CD1c-positive myeloid dendritic cell (primary cell): ENCODE results near the gene TSHZ3.

Experiments
- DNase-seq: peaks from one replicate; pipeline ENCODE4 v3.0.0-alpha.2; 2016; ENCODE audit errors: extremely low spot score

The TSHZ3 gene

GRCh38 chr19:31286491-31286890, 62.7 kb downstream of the TSHZ3 start:
- no peak for DNase-seq

GRCh38 chr19:31285744-31286143, 63.5 kb downstream of the TSHZ3 start:
- DNase-seq, result no peak

- no peak for DNase-seq
Observed at GRCh38 chr19:31284621-31285020, 64.6 kb downstream of the TSHZ3 start.

DNA sequence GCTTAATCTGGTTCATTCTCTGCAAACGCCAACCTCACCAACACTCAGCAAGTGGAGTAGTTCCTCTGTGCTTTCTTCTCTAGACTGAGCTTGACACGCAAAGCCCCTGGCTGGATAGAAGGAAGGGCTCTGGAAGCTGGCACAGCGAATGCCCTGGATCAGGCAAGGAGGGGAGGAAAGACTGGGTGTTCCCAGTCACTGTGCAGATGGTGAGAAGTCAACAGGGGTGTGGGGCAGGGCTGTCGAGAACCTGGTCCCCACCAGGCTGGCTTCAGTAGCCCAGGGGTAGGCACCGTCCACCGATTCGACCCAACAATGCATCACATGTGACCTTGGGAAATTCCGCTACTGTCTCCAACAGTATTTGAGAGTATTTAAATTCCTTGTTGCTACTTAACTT, 65.5 kb downstream of the TSHZ3 start:
- no peak for DNase-seq

DNA sequence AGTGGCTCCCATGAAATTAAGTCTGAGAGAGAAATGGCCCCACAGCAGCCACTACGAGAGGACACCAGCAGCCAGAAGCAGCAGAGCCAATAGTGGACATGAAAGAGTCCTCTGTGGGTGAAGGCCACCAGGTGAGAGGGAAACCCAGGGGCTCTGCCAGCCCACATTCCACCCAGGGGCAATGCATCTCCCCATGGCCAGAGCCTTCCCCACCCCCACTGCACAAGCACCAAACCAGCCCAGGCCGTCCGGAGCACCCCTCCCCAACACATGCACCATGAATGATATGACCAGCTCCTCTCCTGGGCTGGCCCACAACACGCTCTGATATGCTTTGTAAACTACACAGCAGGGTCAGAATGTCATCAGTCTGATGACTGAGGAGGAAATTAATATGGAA, 66.9 kb downstream of the TSHZ3 start:
- no peak for DNase-seq

DNA sequence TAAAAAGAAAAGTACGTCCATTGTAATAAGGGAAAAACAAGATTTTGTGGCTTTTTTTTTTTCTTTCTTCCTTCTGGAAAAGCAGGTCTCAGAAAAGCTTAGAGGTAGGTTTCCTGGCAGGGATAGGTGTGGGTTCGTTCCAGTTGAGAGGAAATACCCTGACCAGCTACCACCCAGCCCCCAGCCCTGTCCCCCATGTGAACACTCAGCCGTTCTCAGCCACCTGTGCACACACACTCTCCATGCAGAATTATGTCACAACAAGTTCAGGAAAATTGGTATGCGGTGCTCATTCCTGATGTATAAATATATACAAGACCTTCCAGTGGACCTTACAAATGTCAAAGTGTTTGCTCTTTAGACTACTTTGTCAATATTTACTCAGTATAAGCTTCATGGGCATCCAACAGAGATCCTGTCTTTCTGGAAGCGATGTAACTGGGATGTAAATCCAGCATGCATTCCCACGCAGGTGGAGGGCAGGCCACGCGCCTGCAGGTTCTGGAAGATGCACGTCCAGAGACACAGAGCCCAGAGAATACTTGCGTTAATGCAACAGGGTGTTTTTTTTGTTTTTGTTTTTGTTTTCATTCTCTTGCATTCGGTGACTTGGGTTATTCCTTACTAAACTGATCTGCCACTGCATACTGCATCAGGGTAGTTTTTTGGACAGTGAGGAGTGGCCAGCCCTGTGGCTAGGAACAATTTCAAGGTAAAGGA, 68.8 kb downstream of the TSHZ3 start:
- no peak for DNase-seq

GRCh38 chr19:31279436-31279765, 69.8 kb downstream of the TSHZ3 start:
- DNase-seq, result no peak

DNA sequence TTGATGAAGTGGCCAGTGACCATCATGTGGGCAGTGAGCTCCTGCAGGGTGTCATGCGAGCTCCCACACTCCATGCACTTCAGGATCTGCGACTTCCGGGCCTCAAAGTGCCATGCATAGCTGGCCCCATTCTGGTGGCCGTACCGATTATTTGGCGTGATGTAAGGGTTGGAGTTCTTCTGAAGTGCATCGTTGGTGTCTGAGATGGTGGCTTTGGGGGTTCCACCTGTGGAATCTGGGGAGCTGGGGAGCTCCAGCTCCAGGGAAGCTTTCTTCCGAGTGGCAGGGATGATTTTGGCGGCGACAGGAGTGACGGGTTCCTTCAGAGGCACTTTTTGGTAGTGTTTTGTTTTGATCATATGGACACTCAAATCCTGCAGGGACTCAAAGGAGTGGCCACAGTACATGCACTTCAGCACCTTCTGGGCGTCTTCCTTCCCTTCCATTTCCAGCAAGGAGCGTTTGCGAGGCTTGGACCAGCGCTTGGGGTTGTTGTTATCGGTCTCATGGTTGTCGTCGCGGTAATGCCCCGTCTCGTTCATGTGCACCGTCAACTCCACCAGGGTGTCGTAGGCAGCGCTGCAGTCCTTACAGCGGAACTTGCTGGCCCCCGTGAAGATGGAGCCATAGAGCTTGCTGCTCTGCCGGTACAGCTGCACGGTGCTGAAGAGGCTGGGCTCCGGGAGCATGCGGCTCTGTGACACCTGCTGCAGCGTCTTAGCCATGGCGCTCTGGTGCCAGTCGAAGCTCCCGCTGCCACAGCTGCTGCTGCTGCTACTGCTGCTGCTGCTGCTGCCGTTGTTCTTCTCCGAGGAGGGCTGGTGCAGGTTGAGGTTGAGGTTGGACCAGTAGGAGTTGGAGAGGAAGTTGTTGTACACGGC, 70.4 kb downstream of the TSHZ3 start:
- no peak for DNase-seq

DNA sequence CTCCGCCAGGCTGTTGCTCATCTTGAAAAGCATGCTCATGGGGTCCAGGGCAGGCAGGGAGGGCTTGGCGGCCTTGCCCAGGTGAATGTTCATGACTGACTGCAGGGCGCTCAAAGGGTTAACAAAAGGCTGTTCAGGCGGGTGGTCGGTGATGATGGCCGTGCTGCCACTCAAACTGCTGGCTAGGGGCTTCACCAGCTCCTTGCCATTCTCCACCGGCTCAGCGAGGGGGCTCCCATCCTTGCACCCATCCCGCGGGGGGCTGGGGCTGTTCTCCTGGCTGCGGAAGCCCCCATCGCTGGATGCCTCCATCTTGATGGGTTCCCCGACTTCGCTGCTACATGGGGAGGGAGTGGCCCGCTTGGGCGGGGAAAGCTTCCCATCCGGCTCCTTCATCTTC, 71.7 kb downstream of the TSHZ3 start:
- DNase-seq, result no peak

- no peak for DNase-seq
Observed at GRCh38 chr19:31276831-31277230, 72.4 kb downstream of the TSHZ3 start.

GRCh38 chr19:31275068-31275334, 74.2 kb downstream of the TSHZ3 start:
- peak; percentile 50 for DNase-seq

DNA sequence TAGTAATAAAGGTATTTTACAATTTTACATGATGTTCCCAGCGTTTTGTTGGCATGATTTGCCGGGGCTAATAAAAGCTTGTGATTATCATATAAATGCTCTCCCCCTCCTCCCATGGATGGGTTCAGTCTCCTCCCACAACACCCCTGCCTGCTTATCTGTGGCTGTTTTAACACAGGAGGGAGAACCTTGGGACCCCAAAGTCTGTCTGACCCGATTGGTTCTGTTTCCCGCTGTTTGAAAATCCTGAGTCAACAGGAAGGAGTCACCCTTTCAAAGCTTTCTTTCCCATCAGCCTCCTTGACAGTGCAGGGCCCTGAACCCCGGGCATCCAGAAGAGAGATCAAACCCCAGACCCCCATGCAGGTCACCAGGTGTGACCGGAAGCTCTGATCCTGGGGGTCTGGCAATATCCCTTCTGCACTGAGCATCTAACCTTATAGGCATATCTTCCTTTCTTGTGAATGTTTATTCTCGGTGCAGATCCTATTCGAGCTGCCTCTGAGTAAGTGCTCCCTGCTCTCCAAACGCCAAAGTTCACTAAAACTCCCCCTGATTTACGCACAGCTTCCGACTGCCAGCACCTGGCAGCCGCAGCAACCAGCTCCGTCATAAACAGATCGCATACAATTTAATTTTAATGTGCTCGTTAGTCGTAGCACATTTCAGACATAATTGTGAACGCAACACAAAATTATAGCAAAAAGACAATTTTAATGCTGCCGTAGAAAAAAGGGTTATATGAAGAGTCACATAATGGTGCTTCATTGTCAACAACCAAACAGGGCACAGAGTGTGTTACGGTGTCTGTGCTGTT, 74.8 kb downstream of the TSHZ3 start:
- no peak for DNase-seq

DNA sequence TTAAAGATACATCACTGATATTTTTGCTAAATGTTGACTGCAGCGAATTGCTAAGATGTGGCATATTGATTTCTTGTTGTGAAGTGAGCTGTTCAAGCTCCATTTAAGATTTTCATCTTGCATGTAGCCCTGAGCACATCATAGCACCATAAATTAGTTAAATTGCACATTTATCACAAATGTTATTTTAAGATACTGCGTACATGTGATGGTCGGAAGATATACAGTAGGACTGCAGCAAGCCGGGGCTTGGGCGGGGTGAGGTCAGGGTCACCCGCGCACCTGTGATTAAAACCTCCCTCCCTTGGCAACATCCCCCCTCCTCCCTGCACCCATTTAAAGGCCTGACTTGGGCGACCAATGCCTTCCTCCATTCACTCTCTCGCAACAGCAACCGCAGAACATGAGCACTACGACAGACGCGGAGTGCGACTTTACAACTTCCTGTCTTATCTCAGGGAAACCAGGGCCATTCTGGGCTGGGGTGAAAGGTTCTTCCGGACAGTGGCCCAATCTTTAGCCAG, 76.6 kb downstream of the TSHZ3 start:
- no peak for DNase-seq

- no peak for DNase-seq
Observed at GRCh38 chr19:31271306-31271911, 77.8 kb downstream of the TSHZ3 start.

- DNase-seq, result no peak
Observed at GRCh38 chr19:31270897-31271296, 78.3 kb downstream of the TSHZ3 start.

DNA sequence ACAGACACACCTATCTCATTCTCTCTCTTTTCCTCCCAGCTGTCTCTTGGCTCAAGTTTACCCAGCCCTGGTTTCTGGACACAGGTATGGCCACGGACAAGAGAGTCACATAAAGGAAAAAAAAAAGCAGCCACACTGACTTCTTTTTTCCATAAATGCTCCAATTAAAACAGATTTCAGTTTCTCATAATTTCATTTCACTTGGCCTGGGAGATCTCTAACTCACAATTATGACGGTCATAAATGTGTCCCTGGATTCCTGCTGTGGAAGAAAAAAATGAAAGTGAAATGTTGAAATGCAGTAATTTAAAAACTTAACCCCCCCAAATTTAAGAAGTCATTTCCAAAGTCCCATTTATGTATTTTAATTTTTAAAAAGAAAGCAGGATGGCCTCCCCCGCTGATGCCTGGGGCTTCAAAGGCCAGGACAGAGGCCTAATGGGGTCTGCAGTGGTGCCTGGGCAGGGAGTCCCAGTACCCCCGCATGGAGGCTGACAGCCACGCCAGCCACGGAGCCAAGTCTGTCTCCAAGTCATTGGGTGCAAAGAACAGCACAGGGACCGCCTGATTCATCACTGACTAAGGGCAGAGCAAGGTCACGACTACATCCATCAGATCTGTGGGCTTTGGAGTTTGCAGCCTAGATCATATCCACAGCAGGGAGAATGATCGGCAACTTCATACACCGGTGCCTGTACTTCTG, 79.7 kb downstream of the TSHZ3 start:
- DNase-seq, result no peak

GRCh38 chr19:31268751-31269383, 80.4 kb downstream of the TSHZ3 start:
- no peak for DNase-seq

GRCh38 chr19:31266731-31267130, 82.5 kb downstream of the TSHZ3 start:
- no peak for DNase-seq

GRCh38 chr19:31266196-31266595, 83.0 kb downstream of the TSHZ3 start:
- no peak for DNase-seq

DNA sequence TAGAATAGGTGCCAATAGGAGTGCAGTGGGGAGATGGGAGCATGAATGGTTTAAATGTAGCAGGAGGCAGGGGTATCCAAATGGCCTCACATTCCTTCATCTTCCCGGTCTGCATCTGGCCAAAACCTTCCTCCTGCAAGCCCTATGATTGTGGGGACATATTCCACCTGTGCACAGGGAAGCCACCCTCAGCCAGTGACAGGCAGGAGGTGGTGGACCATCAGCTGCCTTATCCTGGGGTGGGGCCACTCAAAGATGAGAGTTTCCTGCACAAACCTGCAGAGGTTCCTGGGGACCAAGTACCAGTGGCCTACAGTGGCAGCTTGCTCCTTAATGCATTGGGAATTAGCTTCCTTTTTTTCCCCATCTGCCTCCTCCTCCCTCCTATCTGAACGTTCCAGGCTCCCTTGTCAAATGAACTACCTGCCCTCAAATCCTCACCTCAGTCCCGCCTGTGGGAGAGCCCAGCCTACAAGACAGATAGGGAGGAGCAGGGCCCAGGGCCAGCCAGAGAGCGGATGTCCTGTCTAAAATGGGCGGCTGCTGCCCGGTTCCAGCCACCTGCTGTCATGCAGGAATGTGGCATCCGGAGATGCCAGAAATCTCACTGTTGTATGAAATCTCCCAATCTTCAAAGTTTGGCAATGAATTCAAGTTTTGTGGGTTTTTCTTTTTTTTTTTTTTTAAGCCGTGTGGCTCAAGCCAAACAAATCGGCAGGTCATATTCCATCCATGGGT, 85.0 kb downstream of the TSHZ3 start:
- no peak for DNase-seq
